Measurements from ENCODE around the gene PDE4D.

PDE4D gene

GRCh38 chr5:59178071-59178470, 715.5 kb downstream of the PDE4D start:
- H3K27me3 ChIP-seq = no peaks in the 10 kb centered on the region
- peaks cover 13% of the 10 kb centered on the region for H3K4me1 ChIP-seq
- no peak for DNase-seq
- no peak overlapping the region for H3K4me3 ChIP-seq (ENCODE audit: low read depth, low read length)
- no peak for TF ChIP-seq CTCF (IDR thresholded peaks at IDR 0.05; ENCODE audit: low read depth, low read length)
- no peaks in the 10 kb centered on the region for H3K36me3 ChIP-seq
- no peaks in the 10 kb centered on the region for H3K9me3 ChIP-seq

- no peaks in the 10 kb centered on the region for H3K9me3 ChIP-seq
- peaks cover 15% of the 10 kb centered on the region for H3K4me1 ChIP-seq
- TF ChIP-seq CTCF (IDR thresholded peaks at IDR 0.05; ENCODE audit: low read depth, low read length) = no peak
- H3K27me3 ChIP-seq = no peaks in the 10 kb centered on the region
- no peaks in the 10 kb centered on the region for H3K36me3 ChIP-seq
- no peak for DNase-seq
- no peak overlapping the region for H3K4me3 ChIP-seq (ENCODE audit: low read depth, low read length)
These were observed 715.9 kb downstream of the PDE4D start for GRCh38 chr5:59177644-59178043.

GRCh38 chr5:59174248-59174844, 719.2 kb downstream of the PDE4D start:
- H3K9me3 ChIP-seq = no peaks in the 10 kb centered on the region
- TF ChIP-seq CTCF (IDR thresholded peaks at IDR 0.05; ENCODE audit: low read depth, low read length) = peak; percentile 99
- DNase-seq = peak; percentile 54
- H3K27me3 ChIP-seq = no peaks in the 10 kb centered on the region
- peaks cover 19% of the 10 kb centered on the region for H3K4me1 ChIP-seq
- H3K36me3 ChIP-seq = no peaks in the 10 kb centered on the region
- H3K4me3 ChIP-seq (ENCODE audit: low read depth, low read length) = no peak overlapping the region

GRCh38 chr5:59173578-59173977, 719.9 kb downstream of the PDE4D start:
- peak; percentile 65 for TF ChIP-seq CTCF (IDR thresholded peaks at IDR 0.05; ENCODE audit: low read depth, low read length)
- peaks cover 20% of the 10 kb centered on the region for H3K4me1 ChIP-seq
- H3K27me3 ChIP-seq = no peaks in the 10 kb centered on the region
- DNase-seq = peak; percentile 38
- no peak overlapping the region for H3K4me3 ChIP-seq (ENCODE audit: low read depth, low read length)
- H3K9me3 ChIP-seq = no peaks in the 10 kb centered on the region
- H3K36me3 ChIP-seq = no peaks in the 10 kb centered on the region

GRCh38 chr5:59171131-59171530, 722.4 kb downstream of the PDE4D start:
- Histone ChIP-seq H3K27me3 (no peaks in the 10 kb centered on the region), H3K36me3 (no peaks in the 10 kb centered on the region), H3K4me3 (ENCODE audit: low read depth, low read length) (no peak overlapping the region), H3K9me3 (no peaks in the 10 kb centered on the region), H3K4me1 (peaks cover 22% of the 10 kb centered on the region)
- DNase-seq = no peak
- no peak for TF ChIP-seq CTCF (IDR thresholded peaks at IDR 0.05; ENCODE audit: low read depth, low read length)

GRCh38 chr5:59169768-59170150, 723.8 kb downstream of the PDE4D start:
- H3K4me1 ChIP-seq = peaks cover 22% of the 10 kb centered on the region
- no peaks in the 10 kb centered on the region for H3K27me3 ChIP-seq
- DNase-seq = no peak
- no peak for TF ChIP-seq CTCF (IDR thresholded peaks at IDR 0.05; ENCODE audit: low read depth, low read length)
- no peaks in the 10 kb centered on the region for H3K36me3 ChIP-seq
- no peaks in the 10 kb centered on the region for H3K9me3 ChIP-seq
- H3K4me3 ChIP-seq (ENCODE audit: low read depth, low read length) = no peak overlapping the region

All from BE2C (cell line).